ENCODE results near the gene ABCA1. TPM values are rescaled to one million over a fixed set of nuclear protein-coding genes. Genes with fewer than 3 reads are reported as not detected.
"Not testable (repeated sequence)": the region's sequence is repeated elsewhere in the genome, so short reads cannot be mapped to it uniquely, and the experiment has no call there.

Gene ABCA1
- total RNA-seq, 1 donor from 2014 or later, result 76.6 TPM

- DNase-seq (ENCODE audit: low spot score), result no peak
Measured at GRCh38 chr9:104950838-104951237, 22.9 kb upstream of the ABCA1 start.

- DNase-seq (ENCODE audit: low spot score), result no peak
Measured at GRCh38 chr9:104948277-104948676, 20.3 kb upstream of the ABCA1 start.

DNA sequence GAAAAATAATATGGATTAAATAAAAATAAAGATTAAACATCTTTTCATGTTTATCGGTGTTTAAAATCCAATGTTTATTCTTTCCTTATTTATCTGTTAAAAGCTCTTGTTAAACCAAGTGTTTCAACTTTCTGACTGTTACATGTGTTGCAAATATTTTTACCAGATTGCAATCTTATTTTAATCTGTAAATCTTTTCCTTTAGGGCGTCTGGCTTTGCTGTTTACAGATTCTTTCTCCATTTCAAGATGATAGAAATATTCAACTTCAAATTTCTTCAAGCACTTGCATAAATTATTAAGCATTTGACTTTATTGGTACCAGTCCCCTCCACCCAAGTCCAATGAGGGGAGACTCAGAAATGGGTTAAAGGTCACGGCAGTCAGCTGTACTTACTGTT, 16.9 kb upstream of the ABCA1 start:
- no peak for DNase-seq (ENCODE audit: low spot score)

GRCh38 chr9:104944356-104944755, 16.4 kb upstream of the ABCA1 start:
- peak; percentile 44 for DNase-seq (ENCODE audit: low spot score)

DNA sequence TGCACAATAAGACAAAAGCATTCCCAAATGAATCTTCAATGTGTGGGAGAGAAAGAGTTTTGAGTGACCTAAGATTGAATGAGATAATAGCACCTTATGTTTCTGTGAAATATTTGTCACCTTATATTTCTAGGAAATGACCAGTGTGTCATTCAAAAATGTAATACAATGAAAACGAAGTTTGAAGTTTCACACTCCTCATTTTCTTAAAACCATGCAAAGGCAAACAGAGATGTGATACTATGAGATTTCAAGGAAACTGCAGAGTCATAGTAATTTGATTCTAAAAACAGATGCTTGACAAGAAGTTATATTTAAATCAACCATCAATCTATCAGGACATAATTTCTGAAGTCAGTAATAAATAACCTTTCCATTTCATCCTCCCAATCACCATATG, 13.6 kb upstream of the ABCA1 start:
- DNase-seq (ENCODE audit: low spot score), result no peak

GRCh38 chr9:104936291-104936690, 8.3 kb upstream of the ABCA1 start:
- no peak for DNase-seq (ENCODE audit: low spot score)

GRCh38 chr9:104935501-104935810, 7.5 kb upstream of the ABCA1 start:
- DNase-seq (ENCODE audit: low spot score), result not testable (repeated sequence)

DNA sequence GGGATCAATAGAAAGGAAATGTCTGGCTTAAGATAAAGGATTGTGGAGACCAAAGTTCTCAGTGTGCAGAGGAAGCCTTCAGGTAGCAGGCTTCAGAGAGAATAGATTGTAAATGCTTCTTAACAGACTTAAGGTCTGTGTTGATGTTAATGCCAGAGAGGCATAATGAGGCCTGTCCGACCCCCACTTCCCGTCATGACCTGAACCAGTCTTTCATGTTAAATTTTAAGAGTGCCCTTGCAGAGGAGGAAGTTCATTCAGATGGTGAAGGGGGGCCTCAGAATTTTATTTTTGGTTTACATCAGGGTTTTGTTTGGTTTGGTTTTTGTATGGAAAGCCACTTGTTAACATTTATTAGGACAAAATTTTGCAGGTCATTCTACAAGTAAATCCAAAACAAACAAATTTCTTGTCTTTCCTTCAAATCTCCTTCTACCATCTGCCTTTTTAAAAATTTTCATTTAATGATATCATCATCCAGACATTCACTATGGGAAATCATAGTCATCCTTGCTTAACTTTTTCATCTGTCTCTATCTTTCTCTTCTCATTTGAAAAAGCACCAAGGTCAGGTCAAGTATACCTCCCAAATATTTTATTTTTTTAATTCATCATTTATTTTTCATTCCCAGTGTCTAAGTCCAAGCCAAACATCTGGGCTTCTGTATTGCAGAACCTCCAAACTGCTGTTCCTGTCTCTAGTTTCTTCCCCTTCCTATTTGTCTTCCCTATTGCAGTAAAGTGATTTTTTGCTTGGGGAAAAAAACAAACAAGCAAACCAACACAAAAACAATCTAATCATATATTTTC, 6.9 kb upstream of the ABCA1 start:
- no peak for DNase-seq (ENCODE audit: low spot score)

- DNase-seq (ENCODE audit: low spot score), result not testable (repeated sequence)
Measured at GRCh38 chr9:104933091-104933490, 5.1 kb upstream of the ABCA1 start.

DNA sequence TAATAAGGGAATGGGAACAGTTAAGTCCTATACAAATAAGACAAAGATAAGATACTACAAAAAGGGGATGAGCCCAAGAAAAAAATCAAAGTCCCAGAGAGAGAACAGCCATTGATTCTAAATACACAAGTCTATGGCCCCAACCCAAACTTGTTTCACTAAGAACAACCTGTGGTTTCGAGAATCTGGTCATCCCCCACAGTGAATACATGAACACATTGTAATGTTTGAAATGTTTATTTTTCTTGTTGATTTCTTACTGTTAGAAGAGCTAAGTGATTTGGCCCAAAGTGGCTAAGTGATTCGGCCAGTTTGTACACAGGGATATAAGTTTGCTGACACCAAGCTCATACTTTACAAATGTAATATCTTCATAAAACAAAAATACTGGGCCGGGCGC, 3.3 kb upstream of the ABCA1 start:
- DNase-seq (ENCODE audit: low spot score), result no peak

GRCh38 chr9:104927216-104927911, 591 bp downstream of the ABCA1 start:
- peak; percentile 58 for DNase-seq (ENCODE audit: low spot score)

DNA sequence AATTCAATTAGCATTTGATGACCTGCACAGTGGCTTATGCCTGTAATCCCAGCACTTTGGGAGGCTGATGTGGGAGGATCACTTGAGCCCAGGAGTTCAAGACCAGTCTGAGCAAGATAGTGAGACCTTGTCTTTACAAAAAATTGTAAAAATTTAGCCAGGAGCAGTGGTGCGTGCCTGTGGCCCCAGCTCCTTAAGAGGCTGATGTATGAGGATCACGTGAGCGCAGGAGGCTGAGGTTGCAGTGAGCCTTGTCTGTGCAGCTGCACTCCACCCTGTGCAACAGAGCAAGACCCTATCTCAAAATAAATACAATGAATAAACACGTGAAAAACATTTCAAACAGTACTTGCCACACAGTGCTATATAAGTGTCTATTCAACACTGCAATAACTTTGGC, 4.2 kb downstream of the ABCA1 start:
- no peak for DNase-seq (ENCODE audit: low spot score)

DNA sequence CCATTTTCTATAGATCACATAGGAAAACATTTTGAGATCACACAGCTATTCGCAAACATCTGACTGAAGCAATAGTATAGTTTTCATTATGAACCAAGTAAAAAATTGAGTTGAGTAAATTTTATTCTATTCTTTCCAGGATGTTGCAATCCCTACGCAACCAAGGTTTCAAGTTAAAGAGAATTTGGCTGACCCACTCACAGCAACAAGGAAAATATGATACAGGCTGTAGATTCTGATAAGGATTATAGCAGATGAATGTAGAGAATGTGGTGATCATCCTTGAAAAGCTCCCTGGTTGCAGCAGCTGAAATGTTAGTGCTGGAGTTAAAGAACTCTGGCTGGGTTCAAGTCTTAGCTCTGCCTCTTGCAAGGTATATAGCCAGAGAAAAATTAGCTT, 4.7 kb downstream of the ABCA1 start:
- DNase-seq (ENCODE audit: low spot score), result peak; percentile 94

GRCh38 chr9:104922748-104923147, 5.2 kb downstream of the ABCA1 start:
- DNase-seq (ENCODE audit: low spot score), result not testable (repeated sequence)

DNA sequence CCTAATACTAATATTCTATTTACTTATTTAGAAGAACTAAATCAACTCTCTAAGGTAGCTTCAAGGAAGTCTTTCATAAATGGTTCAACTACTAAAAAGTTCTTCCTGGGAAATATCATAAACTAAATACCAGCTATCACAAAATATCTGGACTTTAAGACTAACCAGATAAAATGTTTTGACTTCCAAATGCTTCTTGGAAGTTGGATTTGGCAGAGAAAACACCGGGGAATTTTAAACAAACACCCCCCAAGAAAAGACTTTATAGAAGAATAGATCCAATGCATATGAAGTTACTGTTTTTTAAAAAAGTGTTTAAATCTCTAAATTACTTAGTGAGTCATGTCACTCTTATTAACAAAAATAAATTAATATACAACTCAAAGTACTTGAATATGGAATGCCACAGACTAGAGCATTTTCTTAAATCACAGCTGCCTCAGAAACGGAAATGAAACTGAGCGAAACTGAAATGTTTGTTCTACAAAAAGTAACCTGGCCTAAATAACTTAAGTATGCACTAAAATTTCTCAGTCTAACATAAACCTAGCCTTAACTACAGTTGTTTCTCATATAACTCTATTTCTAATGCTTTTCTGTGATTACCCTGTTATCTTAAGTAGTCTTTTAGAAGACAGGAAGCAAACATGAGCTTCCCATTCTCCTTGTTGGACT, 6.8 kb downstream of the ABCA1 start:
- DNase-seq (ENCODE audit: low spot score), result no peak

DNA sequence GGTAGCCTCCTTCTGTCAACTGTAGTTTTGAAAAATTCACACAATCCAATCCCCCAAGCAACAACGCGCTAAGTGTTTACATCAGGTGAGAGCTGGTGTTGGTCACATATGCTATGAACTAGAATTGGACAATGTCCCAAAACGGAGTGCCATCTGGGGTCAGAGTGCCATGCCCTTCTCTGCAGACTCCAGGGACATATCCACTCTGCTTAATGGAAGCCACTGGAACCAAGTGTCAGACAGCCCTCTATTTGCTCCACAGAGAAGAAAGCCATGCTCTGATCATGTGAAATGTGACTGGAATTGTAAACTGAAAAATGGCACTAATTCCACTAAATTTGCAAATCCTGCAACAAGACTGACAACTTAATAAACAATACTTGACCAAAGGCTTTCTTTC, 12.2 kb downstream of the ABCA1 start:
- no peak for DNase-seq (ENCODE audit: low spot score)

DNA sequence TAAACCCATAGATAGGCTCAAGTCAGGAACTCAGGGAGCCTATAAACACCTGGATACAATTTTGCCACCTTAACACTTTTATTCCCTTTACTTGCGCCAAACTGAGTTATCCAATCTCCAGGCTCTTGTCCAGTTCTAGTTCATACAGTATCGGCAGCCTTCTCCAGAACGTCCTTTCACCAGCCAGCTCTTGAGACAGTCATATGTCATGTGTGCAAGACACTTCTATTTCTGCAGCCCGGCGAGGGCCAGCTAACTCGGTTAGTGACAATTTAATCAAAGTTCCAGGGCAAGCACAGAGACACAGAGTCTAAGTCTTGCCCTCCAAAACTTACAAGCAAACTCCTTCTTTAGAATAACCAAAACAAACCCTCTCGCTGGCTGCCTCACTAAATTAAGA, 12.9 kb downstream of the ABCA1 start:
- DNase-seq (ENCODE audit: low spot score), result no peak

GRCh38 chr9:104914466-104914865, 13.5 kb downstream of the ABCA1 start:
- no peak for DNase-seq (ENCODE audit: low spot score)

DNA sequence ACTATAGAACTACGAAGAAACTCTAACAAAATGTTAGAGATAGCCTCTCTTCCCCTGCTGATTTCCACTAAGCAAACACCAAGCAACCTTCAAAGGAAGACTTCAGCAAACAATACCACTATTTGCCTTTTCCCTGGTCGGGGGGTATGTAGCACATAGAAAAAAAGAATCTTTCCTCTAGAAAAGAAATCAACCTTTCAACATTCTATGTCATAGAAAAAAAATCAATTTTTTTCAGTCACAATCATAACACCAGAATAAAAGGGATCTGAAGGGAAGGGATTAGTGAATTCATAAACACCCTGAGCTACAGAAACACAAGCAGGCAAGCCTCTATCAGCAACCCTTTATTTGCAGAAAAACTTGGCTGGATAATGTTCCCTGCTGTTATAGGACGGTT, 15.3 kb downstream of the ABCA1 start:
- DNase-seq (ENCODE audit: low spot score), result no peak

DNA sequence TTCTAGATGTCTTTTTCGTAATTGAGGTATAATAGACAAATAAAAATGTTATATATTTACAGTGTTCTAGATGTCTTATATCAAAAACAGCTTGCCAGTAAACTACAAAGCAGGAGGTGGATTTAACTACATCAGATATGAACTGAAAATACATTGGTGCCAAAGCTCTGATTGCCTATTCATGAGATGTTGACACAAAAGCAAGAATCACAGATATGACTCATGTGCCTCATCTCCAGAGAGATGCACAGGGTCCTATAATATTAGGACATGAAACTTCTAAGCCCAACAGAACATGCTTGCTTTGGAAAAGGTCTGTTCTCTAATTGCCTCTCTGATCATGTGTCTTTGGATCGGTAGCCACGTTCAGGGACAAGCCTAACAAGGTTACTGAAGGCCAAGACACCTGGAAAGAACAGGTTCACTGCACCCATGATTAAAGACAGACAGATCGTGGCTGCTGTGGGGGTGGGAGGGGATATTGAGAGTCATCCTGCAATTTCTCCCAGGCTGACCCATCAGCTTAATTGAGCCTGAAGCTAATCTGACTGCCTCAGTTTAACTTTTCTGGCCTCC, 16.8 kb downstream of the ABCA1 start:
- DNase-seq (ENCODE audit: low spot score), result no peak

DNA sequence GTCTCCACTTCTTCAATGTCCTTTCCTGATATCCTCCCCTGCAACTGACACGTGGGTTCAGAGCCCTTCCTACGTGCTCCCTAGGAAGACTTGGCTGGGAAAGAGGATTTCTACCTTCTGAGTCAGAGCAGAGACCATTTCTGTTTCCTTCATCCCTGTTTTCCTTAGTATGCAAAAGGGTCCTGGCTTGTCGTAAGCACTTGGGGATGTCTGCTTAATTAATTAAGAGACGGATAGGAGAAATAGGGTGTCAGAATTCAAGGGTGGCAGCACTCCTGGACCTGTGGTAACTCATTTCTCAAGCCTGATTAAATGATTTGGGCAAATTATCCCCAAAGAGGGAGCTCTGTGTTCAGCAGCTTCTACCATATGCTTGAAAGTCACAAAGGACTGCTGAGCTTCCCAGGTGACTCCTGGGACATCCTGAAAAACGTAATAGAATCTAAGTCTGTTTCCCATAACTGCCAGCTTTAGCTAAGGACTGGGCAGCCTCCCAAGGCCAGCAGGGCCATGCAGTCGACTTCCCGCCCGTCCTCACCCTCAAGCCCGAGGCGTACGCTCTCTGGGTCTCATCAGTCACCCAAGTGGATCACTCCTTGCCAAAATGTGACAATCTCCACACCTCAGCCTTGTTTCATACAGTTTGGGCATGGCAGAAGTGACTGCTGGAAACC, 20.5 kb downstream of the ABCA1 start:
- DNase-seq (ENCODE audit: low spot score), result peak; percentile 83
